HG02981 (cell line): ENCODE data around the gene NUS1.
A peak's percentile ranks its signal among the peaks of the same experiment; 100 is the strongest.
"Not testable (repeated sequence)": the region's sequence is repeated elsewhere in the genome, so short reads cannot be mapped to it uniquely, and the experiment has no call there.

Experiments
- ATAC-seq: cut with Tn5 transposase; IDR thresholded peaks from one replicate; pipeline ENCODE4 v1.9.1; 2021; ENCODE audit warnings: mild to moderate bottlenecking, moderate library complexity; ENCODE audit not compliant: unreplicated experiment

Gene NUS1

GRCh38 chr6:117674991-117675657 is at the start of gene NUS1:
TSS of gene NUS1 (plus strand) at chr6:117675469. CDS start at chr6:117675671, 202 bp downstream.
- ATAC-seq, result peak; percentile 98

GRCh38 chr6:117627533-117627932 is 47.7 kb upstream of the NUS1 start:
- ATAC-seq, result no peak

GRCh38 chr6:117629119-117629660 is 46.1 kb upstream of the NUS1 start:
- no peak for ATAC-seq

- ATAC-seq, result no peak
These were observed 37.5 kb upstream of the NUS1 start for GRCh38 chr6:117637770-117638169.

- ATAC-seq, result no peak
These were observed 32.3 kb upstream of the NUS1 start for GRCh38 chr6:117642976-117643375.

- not testable (repeated sequence) for ATAC-seq
These were observed 23.3 kb upstream of the NUS1 start for GRCh38 chr6:117651984-117652383.

GRCh38 chr6:117653949-117654348 is 21.3 kb upstream of the NUS1 start:
- ATAC-seq, result no peak

GRCh38 chr6:117655380-117655779 is 19.9 kb upstream of the NUS1 start:
- no peak for ATAC-seq

GRCh38 chr6:117666881-117667280 is 8.4 kb upstream of the NUS1 start:
- no peak for ATAC-seq

GRCh38 chr6:117668736-117669135 is 6.5 kb upstream of the NUS1 start:
- ATAC-seq, result no peak

GRCh38 chr6:117674503-117674902 is 766 bp upstream of the NUS1 start:
- ATAC-seq, result no peak

GRCh38 chr6:117675658-117676301 is 511 bp downstream of the NUS1 start:
- ATAC-seq, result peak; percentile 19

- ATAC-seq, result no peak
These were observed 1.4 kb downstream of the NUS1 start for GRCh38 chr6:117676577-117677218.

GRCh38 chr6:117677553-117678141 is 2.4 kb downstream of the NUS1 start:
- ATAC-seq, result no peak

- ATAC-seq, result no peak
These were observed 6.0 kb downstream of the NUS1 start for GRCh38 chr6:117681162-117681741.

- no peak for ATAC-seq
These were observed 9.5 kb downstream of the NUS1 start for GRCh38 chr6:117684749-117685148.

GRCh38 chr6:117685359-117685758 is 10.1 kb downstream of the NUS1 start:
- no peak for ATAC-seq

GRCh38 chr6:117687021-117687648 is 11.9 kb downstream of the NUS1 start:
- ATAC-seq, result no peak

GRCh38 chr6:117689584-117689983 is 14.3 kb downstream of the NUS1 start:
- ATAC-seq, result not testable (repeated sequence)

- no peak for ATAC-seq
These were observed 31.2 kb downstream of the NUS1 start for GRCh38 chr6:117706504-117706903.
